K562 (cell line): ENCODE results near the gene ANKRD33. TPM values are rescaled to one million over a fixed set of nuclear protein-coding genes. Genes with fewer than 3 reads are reported as not detected.

Experiments used
- CBX1 ChIP-seq: sonication (generic); IDR thresholded peaks from 2 replicates; pipeline ENCODE4 v1.6.1; 2016; ENCODE audit warnings: antibody characterized with exemption, low read depth, mild to moderate bottlenecking
- CBX3 ChIP-seq, 2 experiments: IDR thresholded peaks; 1 replicate in 1 of 2; 2 replicates in 1 of 2; pipeline ENCODE4 v1.6.1; 2012; ENCODE audit warnings: inconsistent platforms in 2 of 2, low read length in 2 of 2, borderline replicate concordance in 1 of 2, control low read depth in 1 of 2
- FOXM1 ChIP-seq, 2 experiments: fragments of 450-650 bp in 1 of 2; sonication (generic) in 1 of 2; formaldehyde crosslinking in 1 of 2; IDR thresholded peaks; 2 replicates each; pipeline versions ENCODE4 v1.6.1 to v1.9.0; 2017 to 2022; ENCODE audit warnings: low read depth in 2 of 2, mild to moderate bottlenecking in 2 of 2, missing genetic modification reagents in 1 of 2, moderate library complexity in 1 of 2
- HIVEP1 ChIP-seq: fragments of 250-450 bp; sonication (Bioruptor Pico); IDR thresholded peaks from 2 replicates; pipeline ENCODE4 v1.4.0; 2020; ENCODE audit warnings: mild to moderate bottlenecking
- HLTF ChIP-seq: fragments of 450-650 bp; IDR thresholded peaks from 2 replicates; pipeline ENCODE4 v1.6.1; 2016
- IRF1 ChIP-seq: sonication (generic); formaldehyde crosslinking; IDR thresholded peaks from 2 replicates; pipeline ENCODE4 v1.8.0; 2022; ENCODE audit warnings: missing genetic modification reagents, mild to moderate bottlenecking, borderline replicate concordance
- KDM2B ChIP-seq: fragments of 250-450 bp; sonication (Bioruptor Pico); IDR thresholded peaks from 2 replicates; pipeline ENCODE4 v1.8.0; 2021; ENCODE audit warnings: mild to moderate bottlenecking, moderate library complexity
- NBN ChIP-seq: fragments of 450-650 bp; IDR thresholded peaks from 2 replicates; pipeline ENCODE4 v1.6.1; 2016; ENCODE audit warnings: low read depth, mild to moderate bottlenecking
- NFATC3 ChIP-seq: fragments of 450-650 bp; IDR thresholded peaks from 2 replicates; pipeline ENCODE4 v1.6.1; 2017; ENCODE audit warnings: mild to moderate bottlenecking
- PBX2 ChIP-seq, 2 experiments: IDR thresholded peaks in 1 of 2; conservative IDR thresholded peaks in 1 of 2; 2 replicates each; pipeline ENCODE4 v1.6.1; 2016; ENCODE audit warnings: low read depth in 2 of 2, mild to moderate bottlenecking in 1 of 2, missing compliant biosample characterization in 1 of 2, missing genetic modification characterization in 1 of 2, moderate library complexity in 1 of 2
- PHF20 ChIP-seq: fragments of 450-650 bp; IDR thresholded peaks from 2 replicates; pipeline ENCODE4 v1.6.1; 2018; ENCODE audit not compliant: partially characterized antibody
- RBM22 ChIP-seq: fragments of 200-400 bp; formaldehyde crosslinking; IDR thresholded peaks from 2 replicates; pipeline ENCODE4 v1.6.1; 2018; ENCODE audit warnings: low read length, low read depth; ENCODE audit not compliant: poor library complexity, severe bottlenecking
- TCF3 ChIP-seq: sonication (generic); formaldehyde crosslinking; IDR thresholded peaks from 2 replicates; pipeline ENCODE4 v1.4.0; 2020; ENCODE audit warnings: mild to moderate bottlenecking, missing genetic modification reagents
- TCFL5 ChIP-seq: fragments of 250-450 bp; sonication (Bioruptor Pico); conservative IDR thresholded peaks from 2 replicates; pipeline ENCODE4 v1.6.1; 2021; ENCODE audit warnings: mild to moderate bottlenecking, moderate library complexity, matching md5 sums
- U2AF2 ChIP-seq: fragments of 200-400 bp; formaldehyde crosslinking; optimal IDR thresholded peaks from 2 replicates; pipeline ENCODE3; 2017; ENCODE audit warnings: low read depth, mild to moderate bottlenecking, low read length
- ZNF639 ChIP-seq, 2 experiments: fragments of 200-800 bp in 1 of 2; sonication (Bioruptor generic) in 1 of 2; sonication (generic) in 1 of 2; formaldehyde crosslinking in 1 of 2; IDR thresholded peaks in 1 of 2; conservative IDR thresholded peaks in 1 of 2; 2 replicates each; pipeline versions ENCODE4 v1.5.0 to v1.6.1; 2016 to 2020; ENCODE audit warnings: missing compliant biosample characterization in 1 of 2, missing genetic modification characterization in 1 of 2, missing genetic modification reagents in 1 of 2
- polyA plus RNA-seq, 8 experiments: library from polyadenylated mRNA; depleted of rRNA in 4 of 8; stranded (reverse) in 5 of 8; unstranded in 3 of 8; fragments of >200 nt; fragmentation: Nextera tagmentation in 2 of 8; fragmentation: Illumina TruSeq in 1 of 8; extraction: Ambion mirVana in 2 of 8; extraction: Trizol in 1 of 8; gene quantifications; 2 replicates each; pipeline versions ENCODE4 v1.2.1 to v1.2.3, GENCODE V29; 2011 to 2014; ENCODE audit warnings: inconsistent platforms in 1 of 8, missing spikeins in 1 of 8
- total RNA-seq, 7 experiments: library from RNA; depleted of rRNA in 6 of 7; stranded (reverse); fragments of >200 nt in 6 of 7; fragmentation: Illumina TruSeq in 2 of 7; extraction: Trizol in 2 of 7; gene quantifications; 2 replicates each; pipeline versions ENCODE4 v1.2.1 to v1.2.3, GENCODE V29; 2011 to 2021; ENCODE audit warnings: low replicate concordance in 1 of 7
- TF ChIP-seq, protein P1 (sequence below): IDR thresholded peaks from 2 replicates; pipeline ENCODE4 v1.6.1; 2012; ENCODE audit warnings: low read depth, low read length, improper control_type of control experiment, borderline replicate concordance
- TF ChIP-seq, protein P2 (sequence below): sonication (generic); formaldehyde crosslinking; IDR thresholded peaks from 2 replicates; pipeline ENCODE4 v1.8.1; 2022; ENCODE audit warnings: missing genetic modification reagents

The ANKRD33 gene
- total and polyA plus RNA-seq, 9 of the 15 experiments (the other 6 are each of a cell fraction or from before 2014, with no cell fraction given): 0.04 to 0.11 (median 0.07) TPM; not detected in 4

DNA sequence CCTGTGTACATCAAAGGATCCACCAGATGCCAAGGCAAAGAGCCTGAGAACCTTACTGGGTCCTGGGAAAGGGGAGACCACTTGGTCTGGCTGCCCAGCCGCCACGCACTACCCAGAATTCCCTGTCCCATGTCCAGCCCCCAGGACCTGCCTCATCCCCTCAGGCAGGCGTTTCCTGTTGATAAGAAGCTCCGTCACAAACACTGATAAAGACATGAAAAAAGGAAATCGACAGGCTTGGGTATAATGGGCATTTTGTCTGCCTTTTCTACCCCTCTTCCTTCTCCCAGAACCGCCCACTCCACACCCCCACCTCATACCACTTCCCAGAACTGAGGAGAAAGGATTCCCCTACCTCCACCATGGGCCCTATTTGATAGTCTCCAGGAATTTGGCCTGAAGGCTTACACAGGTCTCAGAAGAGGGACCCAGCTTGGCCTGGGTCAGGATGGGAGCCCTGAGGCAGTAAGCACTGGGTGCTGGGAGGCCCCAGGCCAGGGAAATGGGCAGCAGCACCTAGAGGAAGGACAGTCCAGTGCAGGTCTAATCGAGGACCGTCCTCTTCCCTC, 38.2 kb downstream of the ANKRD33 start (continued):
- TF ChIP-seq, protein P1, sequence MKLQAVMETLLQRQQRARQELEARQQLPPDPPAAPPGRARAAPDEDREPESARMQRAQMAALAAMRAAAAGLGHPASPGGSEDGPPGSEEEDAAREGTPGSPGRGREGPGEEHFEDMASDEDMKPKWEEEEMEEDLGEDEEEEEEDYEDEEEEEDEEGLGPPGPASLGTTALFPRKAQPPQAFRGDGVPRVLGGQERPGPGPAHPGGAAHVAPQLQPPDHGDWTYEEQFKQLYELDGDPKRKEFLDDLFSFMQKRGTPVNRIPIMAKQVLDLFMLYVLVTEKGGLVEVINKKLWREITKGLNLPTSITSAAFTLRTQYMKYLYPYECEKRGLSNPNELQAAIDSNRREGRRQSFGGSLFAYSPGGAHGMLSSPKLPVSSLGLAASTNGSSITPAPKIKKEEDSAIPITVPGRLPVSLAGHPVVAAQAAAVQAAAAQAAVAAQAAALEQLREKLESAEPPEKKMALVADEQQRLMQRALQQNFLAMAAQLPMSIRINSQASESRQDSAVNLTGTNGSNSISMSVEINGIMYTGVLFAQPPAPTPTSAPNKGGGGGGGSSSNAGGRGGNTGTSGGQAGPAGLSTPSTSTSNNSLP: 0 out of 2 replicates have a peak, but pooled peaks have one; percentile 19
- TF ChIP-seq PBX2 (CRISPR knock-in tag; IDR thresholded peaks at IDR 0.05; ENCODE audit: low read depth) (no peak), PBX2 (tag; conservative IDR thresholded peaks at IDR 0.05; ENCODE audit: low read depth) (no peak), U2AF2 (no peak), NBN (no peak), TCFL5 (CRISPR knock-in tag) (no peak), ZNF639 (CRISPR knock-in tag; conservative IDR thresholded peaks at IDR 0.05 in 1 of 2, IDR thresholded peaks at IDR 0.05 in 1 of 2) (no peak), FOXM1 (IDR thresholded peaks at IDR 0.05; ENCODE audit: low read depth) (peak; percentile 37; the same call in 1 of the 2 replicates), FOXM1 (CRISPR knock-in tag; IDR thresholded peaks at IDR 0.05; ENCODE audit: low read depth) (no peak), CBX1 (no peak), HLTF (no peak), IRF1 (CRISPR knock-in tag) (no peak), CBX3 (IDR thresholded peaks at IDR 0.05; ENCODE audit: borderline replicate concordance in 1 of 2, low read length in 2 of 2) (no peak), KDM2B (CRISPR knock-in tag) (no peak), NFATC3 (no peak), TCF3 (CRISPR knock-in tag) (peak; percentile 72), RBM22 (no peak), HIVEP1 (no peak), PHF20 (no peak)
- TF ChIP-seq, protein P2, sequence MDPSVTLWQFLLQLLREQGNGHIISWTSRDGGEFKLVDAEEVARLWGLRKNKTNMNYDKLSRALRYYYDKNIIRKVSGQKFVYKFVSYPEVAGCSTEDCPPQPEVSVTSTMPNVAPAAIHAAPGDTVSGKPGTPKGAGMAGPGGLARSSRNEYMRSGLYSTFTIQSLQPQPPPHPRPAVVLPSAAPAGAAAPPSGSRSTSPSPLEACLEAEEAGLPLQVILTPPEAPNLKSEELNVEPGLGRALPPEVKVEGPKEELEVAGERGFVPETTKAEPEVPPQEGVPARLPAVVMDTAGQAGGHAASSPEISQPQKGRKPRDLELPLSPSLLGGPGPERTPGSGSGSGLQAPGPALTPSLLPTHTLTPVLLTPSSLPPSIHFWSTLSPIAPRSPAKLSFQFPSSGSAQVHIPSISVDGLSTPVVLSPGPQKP: no peak
